Mucosa of descending colon (tissue), 3 donors: Measurements from ENCODE around the gene CC2D1A. TPM values are rescaled to one million over a fixed set of nuclear protein-coding genes. Genes with fewer than 3 reads are reported as not detected.
A peak's percentile ranks its signal among the peaks of the same experiment; 100 is the strongest.

Source experiments
- ATAC-seq: fragments of 200-7000 bp; cut with Tn5 transposase; one replicate; pipeline ENCODE4 v1.9.1; 2020; ENCODE audit warnings: mild to moderate bottlenecking, moderate library complexity
- DNase-seq, 3 donors: peaks; one replicate each; pipeline ENCODE4 v3.0.0-alpha.2; 2020
- H3K36me3 ChIP-seq: fragments of 200-600 bp; one replicate; pipeline ENCODE4 v1.8.0; 2021; ENCODE audit warnings: low read depth, mild to moderate bottlenecking
- H3K4me1 ChIP-seq: fragments of 200-600 bp; one replicate; pipeline ENCODE4 v1.8.0; 2021; ENCODE audit warnings: low read depth, mild to moderate bottlenecking
- H3K4me3 ChIP-seq: fragments of 200-600 bp; one replicate; pipeline ENCODE4 v1.8.0; 2021; ENCODE audit warnings: mild to moderate bottlenecking
- H3K9me3 ChIP-seq: fragments of 200-600 bp; one replicate; pipeline ENCODE4 v1.8.0; 2021; ENCODE audit warnings: mild to moderate bottlenecking
- intact Hi-C, 2 donors: fragments of 100-400 bp; cut with DNase I in 1 of 2; cut with micrococcal nuclease in 1 of 2; formaldehyde crosslinking; loops; one replicate each; pipeline versions ENCODE4 v1.11.0 to v1.11.1; 2022; cut with DNase I, micrococcal nuclease
- total RNA-seq, 3 donors: library from RNA; stranded (reverse); fragmentation: NEBNext Ultra II Directional in 2 of 3; extraction: Animal tissue kit (Norgen Biotek cat#: 25700) in 2 of 3; gene quantifications; one replicate each; pipeline versions ENCODE4 v1.2.1 to v1.2.4, GENCODE V29; 2021 to 2023
- TF ChIP-seq, protein P1 (sequence below): fragments of 200-600 bp; IDR thresholded peaks from one replicate; pipeline ENCODE4 v1.8.0; 2022; ENCODE audit warnings: antibody characterized with exemption, mild to moderate bottlenecking
- donor health status: DM: no; HTN: no; CAD: no; lungs with moderate emphysema.
- donor health status: DM: no; HTN: no; CAD: no.
- donor health status: DM: no; HTN: yes; CAD: no.

CC2D1A gene
- total RNA-seq, 3 donors from 2014 or later: 68.4 to 118 (median 101) TPM

DNA sequence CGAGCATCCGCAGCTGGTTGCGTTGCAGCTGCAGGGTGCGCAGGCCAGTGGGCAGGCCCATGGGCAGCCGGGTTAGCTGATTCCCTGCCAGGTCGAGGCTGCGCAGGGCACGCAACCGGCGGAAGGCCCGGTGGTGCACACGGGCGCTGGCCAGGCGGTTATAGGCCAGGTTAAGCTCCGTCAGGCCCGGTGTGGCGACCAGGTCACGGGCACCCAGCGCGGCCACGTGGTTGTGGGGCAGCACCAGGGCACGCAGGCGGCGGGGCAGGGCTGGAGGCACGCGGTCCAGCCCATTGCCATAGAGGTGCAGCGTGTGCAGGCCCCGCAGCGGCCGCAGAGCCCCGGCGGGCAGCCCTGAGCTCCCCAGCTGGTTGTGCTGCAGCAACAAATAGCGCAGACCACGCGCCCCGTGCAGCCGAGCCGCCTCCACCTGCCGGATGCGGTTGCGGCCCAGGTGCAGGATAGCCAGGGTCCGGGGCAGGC, 27.0 kb downstream of the CC2D1A start:
- Histone ChIP-seq H3K9me3 (no peaks in the 10 kb centered on the region), H3K4me1 (peaks cover 4% of the 10 kb centered on the region), H3K4me3 (no peak overlapping the region), H3K36me3 (no peaks in the 10 kb centered on the region)
- intact Hi-C loops: no loop called here
- TF ChIP-seq, protein P1, sequence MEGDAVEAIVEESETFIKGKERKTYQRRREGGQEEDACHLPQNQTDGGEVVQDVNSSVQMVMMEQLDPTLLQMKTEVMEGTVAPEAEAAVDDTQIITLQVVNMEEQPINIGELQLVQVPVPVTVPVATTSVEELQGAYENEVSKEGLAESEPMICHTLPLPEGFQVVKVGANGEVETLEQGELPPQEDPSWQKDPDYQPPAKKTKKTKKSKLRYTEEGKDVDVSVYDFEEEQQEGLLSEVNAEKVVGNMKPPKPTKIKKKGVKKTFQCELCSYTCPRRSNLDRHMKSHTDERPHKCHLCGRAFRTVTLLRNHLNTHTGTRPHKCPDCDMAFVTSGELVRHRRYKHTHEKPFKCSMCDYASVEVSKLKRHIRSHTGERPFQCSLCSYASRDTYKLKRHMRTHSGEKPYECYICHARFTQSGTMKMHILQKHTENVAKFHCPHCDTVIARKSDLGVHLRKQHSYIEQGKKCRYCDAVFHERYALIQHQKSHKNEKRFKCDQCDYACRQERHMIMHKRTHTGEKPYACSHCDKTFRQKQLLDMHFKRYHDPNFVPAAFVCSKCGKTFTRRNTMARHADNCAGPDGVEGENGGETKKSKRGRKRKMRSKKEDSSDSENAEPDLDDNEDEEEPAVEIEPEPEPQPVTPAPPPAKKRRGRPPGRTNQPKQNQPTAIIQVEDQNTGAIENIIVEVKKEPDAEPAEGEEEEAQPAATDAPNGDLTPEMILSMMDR: no peak
- peak; percentile 12 for ATAC-seq
- DNase-seq: no peak

DNA sequence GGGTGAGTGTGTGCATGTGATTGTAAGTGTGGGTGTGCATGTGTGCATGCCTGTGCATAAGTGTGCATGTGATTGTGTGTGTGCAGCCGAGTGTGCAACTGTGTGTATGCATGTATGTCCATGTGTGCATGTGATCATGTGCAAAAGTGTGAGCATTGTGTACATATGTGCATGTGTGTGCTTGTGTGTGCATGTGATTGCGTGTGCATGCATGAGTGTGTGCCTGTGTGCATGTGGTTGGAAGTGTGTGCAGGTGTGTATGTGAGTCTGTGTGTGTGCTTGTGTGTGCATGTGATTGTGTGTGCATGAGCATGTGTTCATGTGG, 28.7 kb downstream of the CC2D1A start:
- intact Hi-C loops: no loop called here
- Histone ChIP-seq H3K36me3 (no peaks in the 10 kb centered on the region), H3K4me3 (no peak overlapping the region), H3K4me1 (peaks cover 4% of the 10 kb centered on the region), H3K9me3 (no peaks in the 10 kb centered on the region)
- ATAC-seq (no peak), DNase-seq (no peak)
- TF ChIP-seq, protein P1: no peak

DNA sequence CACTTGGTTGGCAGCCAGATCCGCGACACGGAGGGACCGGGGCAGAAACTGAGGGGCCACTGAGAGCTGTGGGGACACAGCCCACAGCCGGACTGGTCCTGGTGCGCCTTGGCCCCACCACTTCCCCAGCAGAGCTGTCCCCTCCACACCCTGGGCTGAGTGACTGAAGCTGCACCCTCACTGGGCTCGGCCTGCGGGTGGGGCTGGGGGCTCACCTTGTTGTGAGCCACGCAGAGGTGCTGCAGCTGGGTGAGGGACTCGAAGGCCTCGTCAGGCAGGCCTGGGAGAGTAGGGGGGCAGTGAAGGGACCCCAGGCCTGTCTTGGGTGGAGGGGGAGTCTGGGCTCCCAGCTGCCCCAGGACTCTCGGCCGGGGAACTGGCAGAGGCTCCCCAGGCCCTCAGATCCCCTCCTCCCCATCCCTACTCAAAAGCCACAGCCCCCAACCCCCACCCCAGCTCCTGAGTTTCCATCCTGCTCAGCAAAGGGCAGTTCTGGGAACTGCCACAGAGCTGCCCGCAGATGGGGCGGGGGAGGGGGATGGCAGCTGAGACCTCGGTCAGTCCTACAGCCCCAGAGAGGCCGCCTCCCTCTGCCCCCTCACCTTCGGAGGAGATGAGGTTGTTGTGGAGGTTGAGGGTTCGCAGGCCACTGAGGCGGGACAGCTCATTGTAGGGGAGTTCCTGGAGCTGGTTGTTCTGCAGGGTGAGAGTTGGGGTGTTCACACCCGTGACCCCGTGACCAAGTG, 29.9 kb downstream of the CC2D1A start:
- TF ChIP-seq, protein P1: no peak
- Histone ChIP-seq H3K4me3 (no peak overlapping the region), H3K4me1 (peaks cover 4% of the 10 kb centered on the region), H3K9me3 (no peaks in the 10 kb centered on the region), H3K36me3 (no peaks in the 10 kb centered on the region)
- DNase-seq (no peak), ATAC-seq (no peak)
- intact Hi-C loops: no loop called here

DNA sequence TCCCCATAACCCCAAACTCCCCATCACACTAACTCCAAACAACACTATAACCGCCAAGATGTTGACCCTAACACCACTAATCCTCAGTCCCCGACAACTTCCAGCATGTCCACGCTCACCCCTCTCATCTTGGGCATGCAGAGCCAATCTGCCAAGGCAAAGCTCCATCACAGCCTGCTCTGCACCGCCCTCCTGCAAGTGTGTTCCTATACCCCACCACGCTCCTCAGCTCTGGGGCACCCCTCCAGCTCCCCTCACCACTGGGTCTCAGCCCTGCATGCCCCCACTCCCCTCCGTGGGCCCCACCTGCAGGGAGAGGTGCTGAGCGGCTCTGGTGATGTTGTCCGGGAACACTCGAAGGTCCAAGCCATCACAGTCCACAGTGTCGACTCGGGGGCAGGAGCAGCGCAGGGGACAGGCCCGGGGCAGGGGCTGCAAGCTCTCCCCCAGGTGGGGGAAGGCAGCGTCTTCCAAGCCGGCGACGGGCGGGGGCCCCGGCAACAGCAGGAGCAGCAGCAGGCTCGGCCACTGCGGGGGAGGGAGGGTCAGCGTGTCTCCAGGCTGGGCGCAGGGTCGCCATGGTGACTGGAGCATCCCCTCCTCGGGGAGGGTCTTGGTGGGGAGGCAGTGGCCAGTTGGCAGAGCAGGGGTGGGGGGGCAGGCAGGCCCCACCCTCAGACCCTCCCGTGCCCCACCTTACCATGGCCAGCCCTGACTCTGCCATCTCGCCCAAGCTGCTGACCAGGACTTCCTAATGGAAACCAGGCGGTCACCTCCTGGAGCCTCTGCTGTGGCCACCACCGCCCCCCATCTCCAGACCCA, 31.7 kb downstream of the CC2D1A start:
- DNase-seq (no peak), ATAC-seq (peak; percentile 5)
- no peak overlapping the region for H3K4me3 ChIP-seq
- peaks cover 4% of the 10 kb centered on the region for H3K4me1 ChIP-seq
- intact Hi-C loops: no loop called here
- no peaks in the 10 kb centered on the region for H3K9me3 ChIP-seq
- no peaks in the 10 kb centered on the region for H3K36me3 ChIP-seq
- TF ChIP-seq, protein P1: no peak

DNA sequence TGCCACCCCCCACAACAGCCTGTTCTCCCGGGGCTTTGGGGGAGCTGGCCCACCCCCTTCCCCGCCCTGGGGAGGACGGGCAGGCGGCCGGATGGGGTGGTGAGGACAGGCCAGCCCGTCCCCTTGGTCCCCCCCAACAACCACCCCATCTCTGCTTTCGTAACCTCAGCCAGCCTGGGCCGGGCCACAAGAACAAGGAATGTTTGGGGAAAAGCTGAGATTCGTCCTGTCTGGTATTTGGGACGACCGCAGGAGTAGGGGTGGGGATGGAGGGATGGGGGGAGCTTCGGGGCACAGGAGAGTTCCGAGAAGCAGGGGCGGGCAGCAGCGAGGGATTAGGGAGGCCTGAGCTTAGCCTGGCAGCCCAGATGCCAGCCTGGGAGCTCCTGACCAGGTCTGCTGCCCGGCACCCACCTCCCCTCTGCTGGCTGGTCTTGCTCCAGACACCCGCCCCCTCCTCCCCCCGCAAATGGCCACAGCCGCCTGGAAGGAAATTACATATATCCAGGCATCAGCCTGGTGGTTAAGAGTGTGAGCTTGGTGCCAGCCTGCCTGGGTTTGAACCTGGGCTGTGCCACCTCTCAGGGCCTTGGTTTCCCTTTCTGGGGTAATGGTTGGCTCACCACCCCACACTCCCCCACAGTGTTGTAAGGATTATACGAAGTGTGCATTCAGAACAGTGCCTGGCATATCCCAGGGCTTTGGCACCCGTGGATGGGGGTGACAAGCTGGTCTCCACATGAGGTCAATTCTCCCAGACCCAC, 32.5 kb downstream of the CC2D1A start, which contains the start of gene PODNL1:
PODNL1 (minus strand) TSS at position 117 of the 764 bp plus-strand sequence. CDS start 236 bp downstream, outside the sequence.
- Histone ChIP-seq H3K4me1 (peaks cover 4% of the 10 kb centered on the region), H3K9me3 (no peaks in the 10 kb centered on the region), H3K4me3 (no peak within 1 kb of the TSS), H3K36me3 (no peaks in the 10 kb centered on the region)
- ATAC-seq (peak; percentile 19), DNase-seq (no peak)
- intact Hi-C loops: no loop called here
- TF ChIP-seq, protein P1: no peak
